ENCODE results near the gene VPS50.

- TF ChIP-seq, protein P1, sequence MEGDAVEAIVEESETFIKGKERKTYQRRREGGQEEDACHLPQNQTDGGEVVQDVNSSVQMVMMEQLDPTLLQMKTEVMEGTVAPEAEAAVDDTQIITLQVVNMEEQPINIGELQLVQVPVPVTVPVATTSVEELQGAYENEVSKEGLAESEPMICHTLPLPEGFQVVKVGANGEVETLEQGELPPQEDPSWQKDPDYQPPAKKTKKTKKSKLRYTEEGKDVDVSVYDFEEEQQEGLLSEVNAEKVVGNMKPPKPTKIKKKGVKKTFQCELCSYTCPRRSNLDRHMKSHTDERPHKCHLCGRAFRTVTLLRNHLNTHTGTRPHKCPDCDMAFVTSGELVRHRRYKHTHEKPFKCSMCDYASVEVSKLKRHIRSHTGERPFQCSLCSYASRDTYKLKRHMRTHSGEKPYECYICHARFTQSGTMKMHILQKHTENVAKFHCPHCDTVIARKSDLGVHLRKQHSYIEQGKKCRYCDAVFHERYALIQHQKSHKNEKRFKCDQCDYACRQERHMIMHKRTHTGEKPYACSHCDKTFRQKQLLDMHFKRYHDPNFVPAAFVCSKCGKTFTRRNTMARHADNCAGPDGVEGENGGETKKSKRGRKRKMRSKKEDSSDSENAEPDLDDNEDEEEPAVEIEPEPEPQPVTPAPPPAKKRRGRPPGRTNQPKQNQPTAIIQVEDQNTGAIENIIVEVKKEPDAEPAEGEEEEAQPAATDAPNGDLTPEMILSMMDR (IDR thresholded peaks at IDR 0.05; ENCODE audit: low read depth, low read length, missing input control): no peak
- TF ChIP-seq HNF4A (conservative IDR thresholded peaks at IDR 0.05) (no peak), ATF3 (IDR thresholded peaks at IDR 0.05) (no peak), TAF1 (conservative IDR thresholded peaks at IDR 0.05) (no peak), REST (IDR thresholded peaks at IDR 0.05) (no peak), SP1 (IDR thresholded peaks at IDR 0.05) (no peak), EGR1 (IDR thresholded peaks at IDR 0.05; ENCODE audit: low read depth in 2 of 2) (no peak), FOXA1 (IDR thresholded peaks at IDR 0.05) (no peak), JUND (IDR thresholded peaks at IDR 0.05) (no peak), YY1 (IDR thresholded peaks at IDR 0.05) (no peak), GABPA (IDR thresholded peaks at IDR 0.05 in 1 of 2, conservative IDR thresholded peaks at IDR 0.05 in 1 of 2) (no peak)
These were observed 118.2 kb downstream of the VPS50 start for GRCh38 chr7:93350338-93350737.

All from liver (tissue), 3 donors.